ENCODE results near the gene SENP7.

- no peak for TF ChIP-seq POLR2A (IDR thresholded peaks at IDR 0.05; ENCODE audit: low read length)
- TF ChIP-seq GATA1 (IDR thresholded peaks at IDR 0.05; ENCODE audit: low read depth, low read length) = no peak
These were observed 29.9 kb upstream of the SENP7 start for GRCh38 chr3:101542957-101543356.
